Colonic mucosa (tissue), 4 donors: ENCODE results near the gene TTC28. TPM values are rescaled to one million over a fixed set of nuclear protein-coding genes. Genes with fewer than 3 reads are reported as not detected.
"Not testable (repeated sequence)": the region's sequence is repeated elsewhere in the genome, so short reads cannot be mapped to it uniquely, and the experiment has no call there.

Experiments
- DNase-seq: peaks from one replicate; pipeline ENCODE4 v3.0.0-alpha.2; 2020
- H3K27ac ChIP-seq: fragments of 200-600 bp; one replicate; pipeline ENCODE4 v1.8.0; 2021
- H3K27me3 ChIP-seq: fragments of 200-600 bp; one replicate; pipeline ENCODE4 v1.8.0; 2021
- H3K36me3 ChIP-seq: fragments of 200-600 bp; one replicate; pipeline ENCODE4 v1.8.0; 2021
- H3K4me1 ChIP-seq: fragments of 200-600 bp; one replicate; pipeline ENCODE4 v1.8.0; 2021; ENCODE audit warnings: mild to moderate bottlenecking
- H3K4me3 ChIP-seq: fragments of 200-600 bp; one replicate; pipeline ENCODE4 v1.8.0; 2021
- H3K9ac ChIP-seq, 2 donors: one replicate each; pipeline ENCODE4 v1.7.0; 2013; ENCODE audit warnings: control low read depth in 2 of 2, low read depth in 2 of 2, low read length in 2 of 2
- H3K9me3 ChIP-seq: fragments of 200-600 bp; one replicate; pipeline ENCODE4 v1.8.0; 2021
- CTCF ChIP-seq: fragments of 200-600 bp; IDR thresholded peaks from one replicate; pipeline ENCODE4 v1.8.0; 2022; ENCODE audit warnings: antibody characterized with exemption, mild to moderate bottlenecking
- intact Hi-C: fragments of 100-400 bp; cut with DNase I; formaldehyde crosslinking; loops from one replicate; pipeline ENCODE4 v1.14.1; 2022
- total RNA-seq, 2 donors: library from RNA; stranded (reverse); fragmentation: NEBNext Ultra II Directional in 1 of 2; extraction: Animal tissue kit (Norgen Biotek cat#: 25700) in 1 of 2; gene quantifications; one replicate each; pipeline ENCODE4 v1.2.1, GENCODE V29; 2021
- donor health status: healthy.
- donor health status: DM: no; HTN: no; CAD: no.
- donor health status: DM: no; HTN: no; CAD: no.

Gene TTC28
- total RNA-seq, 2 donors from 2014 or later: 6.6 to 9.2 TPM

GRCh38 chr22:28477556-28477955 lies 202.1 kb downstream of the TTC28 start:
- Histone ChIP-seq H3K9ac (no peak overlapping the region), H3K27ac (no peak overlapping the region), H3K9me3 (no peaks in the 10 kb centered on the region), H3K27me3 (no peaks in the 10 kb centered on the region), H3K4me3 (no peak overlapping the region), H3K36me3 (no peaks in the 10 kb centered on the region), H3K4me1 (no peaks in the 10 kb centered on the region)
- intact Hi-C loops: no loop called here
- TF ChIP-seq CTCF: no peak
- no peak for DNase-seq

GRCh38 chr22:28474330-28474729 lies 205.3 kb downstream of the TTC28 start:
- intact Hi-C loops: no loop called here
- Histone ChIP-seq H3K4me1 (no peaks in the 10 kb centered on the region), H3K27me3 (no peaks in the 10 kb centered on the region), H3K9me3 (no peaks in the 10 kb centered on the region), H3K36me3 (no peaks in the 10 kb centered on the region), H3K27ac (no peak overlapping the region), H3K9ac (no peak overlapping the region), H3K4me3 (no peak overlapping the region)
- TF ChIP-seq CTCF: no peak
- DNase-seq: no peak

GRCh38 chr22:28473258-28473657 lies 206.4 kb downstream of the TTC28 start:
- Histone ChIP-seq H3K36me3 (no peaks in the 10 kb centered on the region), H3K27ac (no peak overlapping the region), H3K9me3 (no peaks in the 10 kb centered on the region), H3K27me3 (no peaks in the 10 kb centered on the region), H3K9ac (no peak overlapping the region), H3K4me1 (no peaks in the 10 kb centered on the region), H3K4me3 (no peak overlapping the region)
- no peak for DNase-seq
- intact Hi-C loops: no loop called here
- TF ChIP-seq CTCF: no peak

GRCh38 chr22:28467055-28467454 lies 212.6 kb downstream of the TTC28 start:
- H3K4me1 ChIP-seq, H3K27ac ChIP-seq, H3K4me3 ChIP-seq, DNase-seq, H3K9me3 ChIP-seq, H3K9ac ChIP-seq, H3K27me3 ChIP-seq, H3K36me3 ChIP-seq, intact Hi-C loops: not testable (repeated sequence)

- Histone ChIP-seq H3K4me1 (no peaks in the 10 kb centered on the region), H3K9ac (no peak overlapping the region), H3K4me3 (no peak overlapping the region), H3K27me3 (no peaks in the 10 kb centered on the region), H3K9me3 (no peaks in the 10 kb centered on the region), H3K27ac (no peak overlapping the region), H3K36me3 (no peaks in the 10 kb centered on the region)
- intact Hi-C loops: no loop called here
- TF ChIP-seq CTCF: no peak
- DNase-seq: no peak
Observed at GRCh38 chr22:28466399-28466798, 213.2 kb downstream of the TTC28 start.

GRCh38 chr22:28465841-28466240 lies 213.8 kb downstream of the TTC28 start:
- H3K9me3 ChIP-seq: no peaks in the 10 kb centered on the region
- H3K4me1 ChIP-seq: no peaks in the 10 kb centered on the region
- no peak overlapping the region for H3K27ac ChIP-seq
- H3K9ac ChIP-seq: no peak overlapping the region
- DNase-seq: no peak
- H3K27me3 ChIP-seq: no peaks in the 10 kb centered on the region
- H3K4me3 ChIP-seq: no peak overlapping the region
- intact Hi-C loops: no loop called here
- no peaks in the 10 kb centered on the region for H3K36me3 ChIP-seq
- TF ChIP-seq CTCF: no peak
